VCaP (cell line): ENCODE measurements around the gene MYH9.

Source experiments
- H3K27ac ChIP-seq: fragments of 450-650 bp; 2 replicates; pipeline ENCODE4 v1.5.1; 2017
- TF ChIP-seq, protein P1 (sequence below): fragments of 450-650 bp; conservative IDR thresholded peaks from 2 replicates; pipeline ENCODE4 v1.5.1; 2017; ENCODE audit warnings: mild to moderate bottlenecking, moderate library complexity

The MYH9 gene

DNA sequence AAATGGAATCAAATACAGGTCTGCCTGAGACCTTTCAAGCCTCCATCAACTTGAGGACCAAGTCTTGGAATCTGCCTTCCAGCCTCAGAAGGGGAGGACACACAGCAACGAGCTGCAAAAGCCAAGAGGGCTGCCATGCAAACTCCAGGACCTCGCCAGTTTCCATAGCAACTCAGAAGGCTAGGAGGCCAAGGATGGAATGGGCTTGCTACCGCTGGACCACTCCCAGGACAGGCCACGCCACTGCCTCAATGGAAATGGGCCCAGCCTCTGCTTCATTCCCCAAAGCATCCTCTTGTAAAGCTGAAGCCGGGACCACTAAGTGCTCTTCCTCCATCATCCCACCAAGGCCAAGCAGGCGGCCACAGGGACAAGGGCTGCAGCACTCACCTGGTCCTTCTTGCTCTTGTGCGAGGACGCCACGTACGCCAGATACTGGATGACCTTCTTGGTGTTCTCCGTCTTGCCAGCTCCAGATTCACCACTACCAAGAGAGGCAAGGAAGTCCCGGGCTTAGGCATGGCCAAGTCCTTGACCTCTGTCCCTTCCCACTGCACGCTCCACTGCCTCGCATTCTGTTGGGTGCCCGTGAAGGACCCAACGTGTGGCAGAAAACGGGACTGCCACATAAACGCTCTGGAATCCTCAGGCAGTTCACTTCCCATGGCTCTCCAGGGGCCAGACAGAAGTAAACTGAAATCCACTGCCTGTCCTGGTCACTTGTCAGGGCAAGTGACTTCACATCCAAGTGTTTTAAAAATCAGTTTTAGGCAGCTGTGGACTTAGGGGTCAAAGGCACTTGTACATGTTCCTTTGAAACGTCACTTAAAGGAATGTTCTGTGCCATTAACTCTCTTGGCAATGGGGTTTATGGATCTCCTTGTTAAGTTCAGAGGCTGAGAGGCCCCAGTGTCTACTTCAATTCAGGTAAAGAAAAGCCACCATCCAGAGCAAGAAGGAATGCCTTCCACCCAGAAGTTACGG, 61.3 kb downstream of the MYH9 start:
- TF ChIP-seq, protein P1, sequence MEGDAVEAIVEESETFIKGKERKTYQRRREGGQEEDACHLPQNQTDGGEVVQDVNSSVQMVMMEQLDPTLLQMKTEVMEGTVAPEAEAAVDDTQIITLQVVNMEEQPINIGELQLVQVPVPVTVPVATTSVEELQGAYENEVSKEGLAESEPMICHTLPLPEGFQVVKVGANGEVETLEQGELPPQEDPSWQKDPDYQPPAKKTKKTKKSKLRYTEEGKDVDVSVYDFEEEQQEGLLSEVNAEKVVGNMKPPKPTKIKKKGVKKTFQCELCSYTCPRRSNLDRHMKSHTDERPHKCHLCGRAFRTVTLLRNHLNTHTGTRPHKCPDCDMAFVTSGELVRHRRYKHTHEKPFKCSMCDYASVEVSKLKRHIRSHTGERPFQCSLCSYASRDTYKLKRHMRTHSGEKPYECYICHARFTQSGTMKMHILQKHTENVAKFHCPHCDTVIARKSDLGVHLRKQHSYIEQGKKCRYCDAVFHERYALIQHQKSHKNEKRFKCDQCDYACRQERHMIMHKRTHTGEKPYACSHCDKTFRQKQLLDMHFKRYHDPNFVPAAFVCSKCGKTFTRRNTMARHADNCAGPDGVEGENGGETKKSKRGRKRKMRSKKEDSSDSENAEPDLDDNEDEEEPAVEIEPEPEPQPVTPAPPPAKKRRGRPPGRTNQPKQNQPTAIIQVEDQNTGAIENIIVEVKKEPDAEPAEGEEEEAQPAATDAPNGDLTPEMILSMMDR: no peak
- no peak overlapping the region for H3K27ac ChIP-seq

DNA sequence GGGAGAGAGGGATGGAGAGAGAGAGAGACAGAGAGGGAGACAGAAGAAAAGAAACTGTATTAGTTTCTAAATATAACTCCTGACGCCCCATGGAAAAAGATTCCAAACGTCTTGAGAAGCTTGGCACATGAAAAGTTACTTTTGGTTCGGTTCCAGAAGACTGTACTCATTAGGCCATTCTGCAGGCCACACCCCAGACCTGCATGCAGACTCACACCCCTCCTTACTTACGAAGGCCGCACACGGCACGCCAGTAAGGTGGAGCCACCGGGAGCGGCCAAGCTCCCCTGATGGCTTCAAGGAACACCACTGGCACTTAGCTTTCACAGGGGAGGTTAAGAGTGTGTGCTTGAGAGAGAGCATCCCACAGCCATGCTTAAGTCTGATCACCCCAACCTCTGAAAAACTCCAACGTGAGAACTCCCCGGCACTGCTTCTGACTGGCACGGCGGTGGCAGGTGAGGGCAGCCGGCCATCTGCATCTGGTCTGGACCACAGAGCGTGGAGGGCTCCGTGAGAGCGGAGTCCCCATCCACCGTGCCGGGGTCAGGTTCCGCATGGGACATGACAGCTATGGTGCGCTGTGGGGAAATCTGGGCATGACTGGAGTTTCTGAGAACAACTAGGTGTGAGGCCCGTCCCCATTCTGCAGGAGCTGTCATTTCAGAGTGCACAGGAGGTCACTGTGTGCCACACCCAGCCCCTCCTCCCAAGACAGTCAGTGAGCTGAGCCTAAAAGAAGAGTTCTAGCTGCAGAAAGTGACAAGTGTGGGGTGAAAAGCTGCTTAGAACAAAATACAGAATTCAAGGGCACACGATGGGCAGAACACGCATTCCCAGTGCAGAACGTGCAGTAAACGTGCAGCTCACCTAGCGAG, 62.4 kb downstream of the MYH9 start:
- H3K27ac ChIP-seq: no peak overlapping the region
- TF ChIP-seq, protein P1: no peak

DNA sequence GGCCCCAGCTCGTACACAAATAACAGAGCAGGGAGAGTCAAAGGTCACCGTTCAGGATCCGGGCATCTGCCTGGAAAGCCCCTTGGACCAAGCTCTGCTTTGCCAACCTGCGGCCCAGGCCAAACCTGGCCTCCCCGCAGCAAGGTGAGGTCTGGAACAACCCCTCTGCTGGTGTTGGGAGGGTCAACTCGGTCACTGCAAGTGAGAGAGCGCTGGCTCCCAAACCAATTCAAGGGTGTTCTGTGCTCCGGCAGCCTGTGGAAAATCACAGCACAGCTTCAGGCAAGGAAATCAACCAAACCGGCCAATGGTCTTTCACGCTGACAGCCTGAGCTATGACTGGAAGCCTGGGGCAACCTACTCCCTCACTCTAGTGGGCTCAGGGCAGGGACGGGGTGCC, 63.4 kb downstream of the MYH9 start:
- H3K27ac ChIP-seq: no peak overlapping the region
- TF ChIP-seq, protein P1: no peak

DNA sequence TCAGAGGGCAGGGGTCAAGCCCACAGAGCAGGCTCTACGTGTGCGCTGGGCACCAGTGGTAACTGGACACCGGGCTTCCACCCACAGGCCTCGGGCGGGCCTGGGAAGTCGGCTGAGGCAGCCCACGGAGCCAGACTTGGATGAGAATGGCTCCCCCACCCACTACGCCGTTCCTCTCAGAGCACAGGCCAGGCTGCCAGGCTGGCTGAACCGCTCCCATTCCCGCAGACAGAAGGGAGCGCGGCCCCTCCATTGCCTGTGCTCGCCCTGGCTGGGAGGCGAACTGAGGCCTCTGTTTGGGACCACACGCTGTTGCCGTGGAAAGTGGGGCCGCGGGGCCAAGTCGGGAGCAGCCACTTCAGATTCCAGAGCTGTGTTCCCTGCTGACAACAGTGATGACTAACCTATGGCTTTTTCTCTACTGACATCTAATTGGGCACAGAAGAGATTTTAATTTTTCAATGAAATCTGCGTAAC, 63.9 kb downstream of the MYH9 start:
- TF ChIP-seq, protein P1: no peak
- H3K27ac ChIP-seq: no peak overlapping the region

DNA sequence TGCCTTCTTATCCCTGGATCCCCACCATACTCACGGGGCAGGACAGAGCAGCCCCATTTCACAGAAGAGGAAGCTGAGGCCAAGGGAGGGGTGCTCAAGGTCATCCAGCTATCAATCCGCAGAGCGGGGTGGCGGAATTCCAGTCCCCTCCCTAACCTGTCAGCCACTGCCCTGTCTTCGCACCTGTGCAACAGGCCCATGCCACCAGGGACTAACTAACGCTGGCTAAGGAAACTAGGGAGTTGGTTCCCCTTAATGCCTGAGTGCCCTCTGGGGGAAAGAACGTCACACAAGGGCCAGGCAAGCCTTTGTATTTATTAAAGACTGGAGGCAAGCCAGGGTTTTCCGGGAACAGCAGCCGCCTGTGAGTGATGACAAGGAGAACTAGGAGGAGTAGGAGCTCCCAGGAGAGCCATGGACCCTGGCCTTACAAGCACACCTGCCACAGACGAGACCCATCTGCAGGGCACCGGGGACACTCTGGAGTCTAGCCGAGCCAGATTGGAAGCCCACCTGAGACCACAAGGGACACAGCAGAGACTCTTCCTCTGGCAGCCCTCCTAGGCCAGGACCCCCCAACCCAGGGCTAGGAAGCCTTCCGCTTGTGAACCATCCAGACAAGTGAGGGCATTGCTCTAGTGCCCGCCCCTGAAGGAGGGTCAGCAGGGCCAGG, 64.4 kb downstream of the MYH9 start:
- TF ChIP-seq, protein P1: no peak
- no peak overlapping the region for H3K27ac ChIP-seq

DNA sequence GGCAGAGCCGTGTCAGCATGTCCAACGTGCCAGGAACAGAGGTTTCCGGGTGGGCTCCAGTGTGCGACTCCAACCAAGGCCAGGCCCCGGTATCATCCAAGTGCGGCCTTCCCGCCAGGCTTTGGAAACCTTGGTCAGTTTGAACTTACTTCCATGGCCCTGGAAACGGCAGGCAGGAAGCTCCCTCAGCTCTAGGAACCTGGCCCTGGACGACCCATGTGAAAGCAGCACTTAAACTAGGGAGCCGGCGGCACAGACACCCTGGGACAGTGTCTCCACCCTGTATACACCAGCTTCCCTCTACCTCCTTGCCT, 65.2 kb downstream of the MYH9 start:
- TF ChIP-seq, protein P1: no peak
- H3K27ac ChIP-seq: no peak overlapping the region
